MM.1S (cell line): ENCODE measurements around the gene LIN7A.

Experiments used
- CTCF ChIP-seq: fragments of 300-600 bp; sonication (generic); IDR thresholded peaks from 2 replicates; pipeline ENCODE4 v1.5.1; 2016; ENCODE audit warnings: antibody characterized with exemption, low read length, mixed read lengths
- EZH2 ChIP-seq: fragments of 300-600 bp; sonication (generic); optimal IDR thresholded peaks from 2 replicates; pipeline ENCODE3; 2017; ENCODE audit warnings: low read depth, mild to moderate bottlenecking, antibody characterized with exemption, low read length, mixed read lengths
- EZH2phosphoT487 ChIP-seq: fragments of 300-600 bp; sonication (generic); IDR thresholded peaks from 2 replicates; pipeline ENCODE4 v1.6.1; 2018; ENCODE audit warnings: antibody characterized with exemption, low read length

- TF ChIP-seq CTCF (no peak), EZH2phosphoT487 (no peak), EZH2 (no peak)
Observed at GRCh38 chr12:80781313-80781712, 156.4 kb downstream of the LIN7A start.
